ENCODE data around the gene EZH2. TPM values are rescaled to one million over a fixed set of nuclear protein-coding genes. Genes with fewer than 3 reads are reported as not detected.

The EZH2 gene
- polyA plus RNA-seq, 3 donors = 1.8 to 2.9 (median 2.0) TPM

GRCh38 chr7:148796841-148797240, 87.2 kb downstream of the EZH2 start:
- H3K27ac ChIP-seq (ENCODE audit: low read depth, low read length) = no peak overlapping the region
- 87 to 96% (median 92%) methylated on average over 10 of the region's 10 CpGs for WGBS, 3 donors

GRCh38 chr7:148794476-148794875, 89.6 kb downstream of the EZH2 start:
- no peak overlapping the region for H3K27ac ChIP-seq (ENCODE audit: low read depth, low read length)
- WGBS, 3 donors = 96 to 100% (median 100%) methylated on average over 3 of the region's 3 CpGs

- 96 to 98% (median 97%) methylated on average over 1 of the region's 1 CpG for WGBS, 3 donors
- H3K27ac ChIP-seq (ENCODE audit: low read depth, low read length) = no peak overlapping the region
These were observed 90.5 kb downstream of the EZH2 start for GRCh38 chr7:148793590-148793989.

- 84 to 92% (median 90%) methylated on average over 15 of the region's 15 CpGs for WGBS, 3 donors
- no peak overlapping the region for H3K27ac ChIP-seq (ENCODE audit: low read depth, low read length)
These were observed 92.5 kb downstream of the EZH2 start for GRCh38 chr7:148791546-148791945.

GRCh38 chr7:148790850-148791249, 93.2 kb downstream of the EZH2 start:
- WGBS, 3 donors = 98 to 100% (median 99%) methylated on average over 2 of the region's 2 CpGs
- H3K27ac ChIP-seq (ENCODE audit: low read depth, low read length) = no peak overlapping the region

GRCh38 chr7:148790131-148790726, 93.9 kb downstream of the EZH2 start:
- no peak overlapping the region for H3K27ac ChIP-seq (ENCODE audit: low read depth, low read length)
- WGBS, 3 donors = 94 to 95% (median 95%) methylated on average over 8 of the region's 8 CpGs

- WGBS, 3 donors = 93 to 95% (median 94%) methylated on average over 7 of the region's 7 CpGs
These were observed 94.9 kb downstream of the EZH2 start for GRCh38 chr7:148789220-148789619.

GRCh38 chr7:148787571-148788295, 96.4 kb downstream of the EZH2 start:
- WGBS, 3 donors = 88 to 96% (median 95%) methylated on average over 14 of the region's 14 CpGs
- no peak overlapping the region for H3K27ac ChIP-seq (ENCODE audit: low read depth, low read length)

More at GRCh38 chr7:148789220-148789619, 94.9 kb downstream of the EZH2 start:
- H3K27ac ChIP-seq (ENCODE audit: low read depth, low read length) = no peak overlapping the region

GRCh38 chr7:148783801-148784527, 100.1 kb downstream of the EZH2 start:
- no peak overlapping the region for H3K27ac ChIP-seq (ENCODE audit: low read depth, low read length)
- 89 to 91% (median 89%) methylated on average over 15 of the region's 15 CpGs for WGBS, 3 donors

- WGBS, 3 donors = 82 to 88% (median 86%) methylated on average over 42 to 44 of the region's 44 CpGs
- no peak overlapping the region for H3K27ac ChIP-seq (ENCODE audit: low read depth, low read length)
These were observed 101.2 kb downstream of the EZH2 start for GRCh38 chr7:148782757-148783456.

GRCh38 chr7:148774471-148774870, 109.6 kb downstream of the EZH2 start:
- no peak overlapping the region for H3K27ac ChIP-seq (ENCODE audit: low read depth, low read length)
- 82 to 92% (median 86%) methylated on average over 1 of the region's 1 CpG for WGBS, 3 donors

- no peak overlapping the region for H3K27ac ChIP-seq (ENCODE audit: low read depth, low read length)
- WGBS, 3 donors = 55 to 88% (median 57%) methylated on average over 10 of the region's 10 CpGs
These were observed 110.8 kb downstream of the EZH2 start for GRCh38 chr7:148773334-148773733.

- WGBS, 3 donors = 92 to 94% (median 93%) methylated on average over 8 of the region's 8 CpGs
- H3K27ac ChIP-seq (ENCODE audit: low read depth, low read length) = no peak overlapping the region
These were observed 111.6 kb downstream of the EZH2 start for GRCh38 chr7:148772297-148773089.

- WGBS, 3 donors = 49 to 86% (median 81%) methylated on average over 6 of the region's 6 CpGs
- no peak overlapping the region for H3K27ac ChIP-seq (ENCODE audit: low read depth, low read length)
These were observed 114.1 kb downstream of the EZH2 start for GRCh38 chr7:148770004-148770403.

- H3K27ac ChIP-seq (ENCODE audit: low read depth, low read length) = no peak overlapping the region
These were observed 120.5 kb downstream of the EZH2 start for GRCh38 chr7:148763622-148764021.

GRCh38 chr7:148761499-148762278, 122.4 kb downstream of the EZH2 start:
- H3K27ac ChIP-seq (ENCODE audit: low read depth, low read length) = no peak overlapping the region
- WGBS, 3 donors = 95 to 98% (median 95%) methylated on average over 12 of the region's 12 CpGs
